MM.1S (cell line): ENCODE measurements around the gene LDLRAD4.

Experiments used
- EZH2 ChIP-seq: fragments of 300-600 bp; sonication (generic); optimal IDR thresholded peaks from 2 replicates; pipeline ENCODE3; 2017; ENCODE audit warnings: low read depth, mild to moderate bottlenecking, antibody characterized with exemption, low read length, mixed read lengths
- TF ChIP-seq, protein P1 (sequence below): fragments of 300-600 bp; sonication (generic); IDR thresholded peaks from 2 replicates; pipeline ENCODE4 v1.5.1; 2016; ENCODE audit warnings: antibody characterized with exemption, low read length, mixed read lengths

GRCh38 chr18:13461936-13462335, 243.4 kb downstream of the LDLRAD4 start:
- TF ChIP-seq, protein P1, sequence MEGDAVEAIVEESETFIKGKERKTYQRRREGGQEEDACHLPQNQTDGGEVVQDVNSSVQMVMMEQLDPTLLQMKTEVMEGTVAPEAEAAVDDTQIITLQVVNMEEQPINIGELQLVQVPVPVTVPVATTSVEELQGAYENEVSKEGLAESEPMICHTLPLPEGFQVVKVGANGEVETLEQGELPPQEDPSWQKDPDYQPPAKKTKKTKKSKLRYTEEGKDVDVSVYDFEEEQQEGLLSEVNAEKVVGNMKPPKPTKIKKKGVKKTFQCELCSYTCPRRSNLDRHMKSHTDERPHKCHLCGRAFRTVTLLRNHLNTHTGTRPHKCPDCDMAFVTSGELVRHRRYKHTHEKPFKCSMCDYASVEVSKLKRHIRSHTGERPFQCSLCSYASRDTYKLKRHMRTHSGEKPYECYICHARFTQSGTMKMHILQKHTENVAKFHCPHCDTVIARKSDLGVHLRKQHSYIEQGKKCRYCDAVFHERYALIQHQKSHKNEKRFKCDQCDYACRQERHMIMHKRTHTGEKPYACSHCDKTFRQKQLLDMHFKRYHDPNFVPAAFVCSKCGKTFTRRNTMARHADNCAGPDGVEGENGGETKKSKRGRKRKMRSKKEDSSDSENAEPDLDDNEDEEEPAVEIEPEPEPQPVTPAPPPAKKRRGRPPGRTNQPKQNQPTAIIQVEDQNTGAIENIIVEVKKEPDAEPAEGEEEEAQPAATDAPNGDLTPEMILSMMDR = no peak
- no peak for TF ChIP-seq EZH2
